IPS-NIHi11 (cell line): ENCODE data around the gene MAP3K5.
"Not testable (repeated sequence)": the region's sequence is repeated elsewhere in the genome, so short reads cannot be mapped to it uniquely, and the experiment has no call there.

ENCODE experiments used
- DNase-seq: peaks from one replicate; pipeline ENCODE4 v3.0.0; 2012; ENCODE audit warnings: mixed read lengths, low spot score

Gene MAP3K5

GRCh38 chr6:136607932-136608772 is 184.1 kb downstream of the MAP3K5 start:
- DNase-seq, result peak; percentile 71

- no peak for DNase-seq
Observed at GRCh38 chr6:136607204-136607931, 184.9 kb downstream of the MAP3K5 start.

- no peak for DNase-seq
Observed at GRCh38 chr6:136604928-136605510, 187.3 kb downstream of the MAP3K5 start.

- no peak for DNase-seq
Observed at GRCh38 chr6:136604328-136604825, 187.9 kb downstream of the MAP3K5 start.

- no peak for DNase-seq
Observed at GRCh38 chr6:136600818-136601217, 191.5 kb downstream of the MAP3K5 start.

GRCh38 chr6:136599329-136600011 is 192.8 kb downstream of the MAP3K5 start:
- no peak for DNase-seq

- DNase-seq, result no peak
Observed at GRCh38 chr6:136598048-136598447, 194.2 kb downstream of the MAP3K5 start.

GRCh38 chr6:136594671-136595070 is 197.6 kb downstream of the MAP3K5 start:
- DNase-seq, result no peak

GRCh38 chr6:136593748-136594490 is 198.4 kb downstream of the MAP3K5 start:
- DNase-seq, result peak; percentile 62

- no peak for DNase-seq
Observed at GRCh38 chr6:136592930-136593673, 199.2 kb downstream of the MAP3K5 start.

- DNase-seq, result no peak
Observed at GRCh38 chr6:136591617-136592016, 200.7 kb downstream of the MAP3K5 start.

GRCh38 chr6:136590846-136591245 is 201.4 kb downstream of the MAP3K5 start:
- DNase-seq, result not testable (repeated sequence)

- no peak for DNase-seq
Observed at GRCh38 chr6:136587527-136587926, 204.8 kb downstream of the MAP3K5 start.

GRCh38 chr6:136586295-136586694 is 206.0 kb downstream of the MAP3K5 start:
- DNase-seq, result no peak

- not testable (repeated sequence) for DNase-seq
Observed at GRCh38 chr6:136585523-136585922, 206.8 kb downstream of the MAP3K5 start.

GRCh38 chr6:136584290-136584689 is 208.0 kb downstream of the MAP3K5 start:
- not testable (repeated sequence) for DNase-seq

GRCh38 chr6:136582711-136583471 is 209.4 kb downstream of the MAP3K5 start:
- peak; percentile 23 for DNase-seq

- DNase-seq, result no peak
Observed at GRCh38 chr6:136579800-136580199, 212.5 kb downstream of the MAP3K5 start.

GRCh38 chr6:136576821-136577220 is 215.5 kb downstream of the MAP3K5 start:
- DNase-seq, result no peak

- no peak for DNase-seq
Observed at GRCh38 chr6:136571496-136571895, 220.8 kb downstream of the MAP3K5 start.
